ENCODE measurements around the gene CATSPER4. TPM values are rescaled to one million over a fixed set of nuclear protein-coding genes. Genes with fewer than 3 reads are reported as not detected.

CATSPER4 gene
- not detected in 2 replicates for total RNA-seq (2014; rRNA removed; shearing (Covaris generic); ENCODE audit: low replicate concordance)

GRCh38 chr1:26190373-26190987 is at the start of gene CATSPER4:
Gene CATSPER4 (plus strand): TSS chr1:26190602. CDS start chr1:26190628, 26 bp downstream.
- peak; percentile 42 for DNase-seq (ENCODE audit: low read depth)
- in situ Hi-C loops (cut with HindIII; ENCODE audit: low pct_unique_long_range_greater_than_20kb, low sequenced_read_pairs): no loop called here

- in situ Hi-C loops (cut with HindIII; ENCODE audit: low pct_unique_long_range_greater_than_20kb, low sequenced_read_pairs): no loop called here
- DNase-seq (ENCODE audit: low read depth): no peak
These were observed 48.2 kb upstream of the CATSPER4 start for GRCh38 chr1:26142159-26142558.

- peak; percentile 62 for DNase-seq (ENCODE audit: low read depth)
- in situ Hi-C loops (cut with HindIII; ENCODE audit: low pct_unique_long_range_greater_than_20kb, low sequenced_read_pairs): no loop called here
These were observed 45.1 kb upstream of the CATSPER4 start for GRCh38 chr1:26145041-26145959.

GRCh38 chr1:26145960-26146294 is 44.5 kb upstream of the CATSPER4 start:
- in situ Hi-C loops (cut with HindIII; ENCODE audit: low pct_unique_long_range_greater_than_20kb, low sequenced_read_pairs): no loop called here
- no peak for DNase-seq (ENCODE audit: low read depth)

- in situ Hi-C loops (cut with HindIII; ENCODE audit: low pct_unique_long_range_greater_than_20kb, low sequenced_read_pairs): no loop called here
- DNase-seq (ENCODE audit: low read depth): no peak
These were observed 41.5 kb upstream of the CATSPER4 start for GRCh38 chr1:26148887-26149286.

GRCh38 chr1:26153966-26154532 is 36.4 kb upstream of the CATSPER4 start:
- DNase-seq (ENCODE audit: low read depth): no peak
- in situ Hi-C loops (cut with HindIII; ENCODE audit: low pct_unique_long_range_greater_than_20kb, low sequenced_read_pairs): no loop called here

GRCh38 chr1:26154750-26155149 is 35.7 kb upstream of the CATSPER4 start:
- in situ Hi-C loops (cut with HindIII; ENCODE audit: low pct_unique_long_range_greater_than_20kb, low sequenced_read_pairs): no loop called here
- DNase-seq (ENCODE audit: low read depth): no peak

GRCh38 chr1:26155370-26156284 is 34.8 kb upstream of the CATSPER4 start:
- in situ Hi-C loops (cut with HindIII; ENCODE audit: low pct_unique_long_range_greater_than_20kb, low sequenced_read_pairs): no loop called here
- no peak for DNase-seq (ENCODE audit: low read depth)

- DNase-seq (ENCODE audit: low read depth): no peak
- in situ Hi-C loops (cut with HindIII; ENCODE audit: low pct_unique_long_range_greater_than_20kb, low sequenced_read_pairs): no loop called here
These were observed 33.9 kb upstream of the CATSPER4 start for GRCh38 chr1:26156285-26157038.

- in situ Hi-C loops (cut with HindIII; ENCODE audit: low pct_unique_long_range_greater_than_20kb, low sequenced_read_pairs): no loop called here
- no peak for DNase-seq (ENCODE audit: low read depth)
These were observed 32.0 kb upstream of the CATSPER4 start for GRCh38 chr1:26158271-26158907.

- DNase-seq (ENCODE audit: low read depth): no peak
- in situ Hi-C loops (cut with HindIII; ENCODE audit: low pct_unique_long_range_greater_than_20kb, low sequenced_read_pairs): no loop called here
These were observed 31.3 kb upstream of the CATSPER4 start, which contains the start of gene FAM110D for GRCh38 chr1:26158908-26159742. Gene FAM110D (plus strand): TSS chr1:26159079. CDS start chr1:26161292, 2,213 bp downstream.

- in situ Hi-C loops (cut with HindIII; ENCODE audit: low pct_unique_long_range_greater_than_20kb, low sequenced_read_pairs): no loop called here
- DNase-seq (ENCODE audit: low read depth): no peak
These were observed 30.7 kb upstream of the CATSPER4 start for GRCh38 chr1:26159743-26160039.

GRCh38 chr1:26160527-26161414 is 29.6 kb upstream of the CATSPER4 start:
- no peak for DNase-seq (ENCODE audit: low read depth)
- in situ Hi-C loops (cut with HindIII; ENCODE audit: low pct_unique_long_range_greater_than_20kb, low sequenced_read_pairs): no loop called here

GRCh38 chr1:26161415-26162219 is 28.8 kb upstream of the CATSPER4 start:
- DNase-seq (ENCODE audit: low read depth): peak; percentile 65
- in situ Hi-C loops (cut with HindIII; ENCODE audit: low pct_unique_long_range_greater_than_20kb, low sequenced_read_pairs): no loop called here

GRCh38 chr1:26162220-26162709 is 28.1 kb upstream of the CATSPER4 start:
- DNase-seq (ENCODE audit: low read depth): no peak
- in situ Hi-C loops (cut with HindIII; ENCODE audit: low pct_unique_long_range_greater_than_20kb, low sequenced_read_pairs): no loop called here
